Measurements from ENCODE around the gene NUP155.
A peak's percentile ranks its signal among the peaks of the same experiment; 100 is the strongest.
"Not testable (repeated sequence)": the region's sequence is repeated elsewhere in the genome, so short reads cannot be mapped to it uniquely, and the experiment has no call there.

Gene NUP155

GRCh38 chr5:37378066-37378465, 7.2 kb upstream of the NUP155 start:
- not testable (repeated sequence) for H3K4ac ChIP-seq (ENCODE audit: low read depth, low read length); H3K4me2 ChIP-seq (ENCODE audit: low read length); H3K9ac ChIP-seq (ENCODE audit: low read length); H3K27ac ChIP-seq (ENCODE audit: low read depth, low read length); H4K91ac ChIP-seq (ENCODE audit: low read depth, low read length); H2BK5ac ChIP-seq (ENCODE audit: low read depth, low read length, poor library complexity); H3K4me3 ChIP-seq (ENCODE audit: low read depth, low read length); H3K14ac ChIP-seq (ENCODE audit: low read length); H3K23ac ChIP-seq (ENCODE audit: low read length); H3K18ac ChIP-seq (ENCODE audit: low read length); H2BK120ac ChIP-seq (ENCODE audit: insufficient read depth, low read length, poor library complexity); H2AK5ac ChIP-seq (ENCODE audit: low read length); H2BK12ac ChIP-seq (ENCODE audit: low read length); H3K79me1 ChIP-seq (ENCODE audit: low read length); H3K4me1 ChIP-seq (ENCODE audit: control insufficient read depth in 1 of 2, insufficient read depth in 2 of 2, low read length in 2 of 2); H3K27me3 ChIP-seq (ENCODE audit: insufficient read depth, low read length); H3K36me3 ChIP-seq (ENCODE audit: control insufficient read depth in 1 of 2, insufficient read depth in 2 of 2, low read length in 2 of 2); H3K9me3 ChIP-seq (ENCODE audit: insufficient read depth, low read depth, low read length); H2AFZ ChIP-seq (ENCODE audit: insufficient read depth, low read length, poor library complexity); DNase-seq; H4K12ac ChIP-seq (ENCODE audit: low read depth, low read length); H3K79me2 ChIP-seq (ENCODE audit: control insufficient read depth, insufficient read depth, low read length, poor library complexity)
- WGBS (ENCODE audit: extremely low coverage, insufficient coverage, insufficient read length), result no CpG with 5 or more reads among the region's 12 CpGs
- peak overlapping the region; percentile 28 for H4K8ac ChIP-seq (ENCODE audit: low read depth, low read length)

GRCh38 chr5:37375091-37375490, 4.2 kb upstream of the NUP155 start:
- no peak overlapping the region for H3K23ac ChIP-seq (ENCODE audit: low read length)
- H3K4me2 ChIP-seq (ENCODE audit: low read length), result no peak overlapping the region
- H3K79me1 ChIP-seq (ENCODE audit: low read length), result peaks cover 2% of the 10 kb centered on the region
- WGBS (ENCODE audit: extremely low coverage, insufficient coverage, insufficient read length), result no CpG with 5 or more reads among the region's 3 CpGs
- H3K36me3 ChIP-seq (ENCODE audit: control insufficient read depth in 1 of 2, insufficient read depth in 2 of 2, low read length in 2 of 2), result no peaks in the 10 kb centered on the region
- H2AFZ ChIP-seq (ENCODE audit: insufficient read depth, low read length, poor library complexity), result no peak overlapping the region
- H3K4me1 ChIP-seq (ENCODE audit: control insufficient read depth in 1 of 2, insufficient read depth in 2 of 2, low read length in 2 of 2), result peaks cover 0 to 2% of the 10 kb centered on the region in 2 experiments
- no peaks in the 10 kb centered on the region for H3K9me3 ChIP-seq (ENCODE audit: insufficient read depth, low read depth, low read length)
- H2AK5ac ChIP-seq (ENCODE audit: low read length), result no peak overlapping the region
- H2BK120ac ChIP-seq (ENCODE audit: insufficient read depth, low read length, poor library complexity), result no peak overlapping the region
- no peaks in the 10 kb centered on the region for H3K27me3 ChIP-seq (ENCODE audit: insufficient read depth, low read length)
- H3K79me2 ChIP-seq (ENCODE audit: control insufficient read depth, insufficient read depth, low read length, poor library complexity), result peaks cover 3% of the 10 kb centered on the region
- no peak overlapping the region for H3K18ac ChIP-seq (ENCODE audit: low read length)
- no peak overlapping the region for H3K14ac ChIP-seq (ENCODE audit: low read length)
- H4K91ac ChIP-seq (ENCODE audit: low read depth, low read length), result no peak overlapping the region
- no peak overlapping the region for H3K4ac ChIP-seq (ENCODE audit: low read depth, low read length)
- no peak overlapping the region for H3K4me3 ChIP-seq (ENCODE audit: low read depth, low read length)
- no peak overlapping the region for H2BK12ac ChIP-seq (ENCODE audit: low read length)
- no peak overlapping the region for H4K12ac ChIP-seq (ENCODE audit: low read depth, low read length)
- no peak overlapping the region for H4K8ac ChIP-seq (ENCODE audit: low read depth, low read length)
- no peak for DNase-seq
- H3K27ac ChIP-seq (ENCODE audit: low read depth, low read length), result no peak overlapping the region
- H3K9ac ChIP-seq (ENCODE audit: low read length), result no peak overlapping the region
- no peak overlapping the region for H2BK5ac ChIP-seq (ENCODE audit: low read depth, low read length, poor library complexity)

GRCh38 chr5:37370550-37370863, 399 bp downstream of the NUP155 start:
- Histone ChIP-seq H2BK12ac (ENCODE audit: low read length) (no peak overlapping the region), H3K36me3 (ENCODE audit: control insufficient read depth in 1 of 2, insufficient read depth in 2 of 2, low read length in 2 of 2) (no peaks in the 10 kb centered on the region), H3K4me3 (ENCODE audit: low read depth, low read length) (peak overlapping the region; percentile 85), H3K18ac (ENCODE audit: low read length) (no peak overlapping the region), H2BK120ac (ENCODE audit: insufficient read depth, low read length, poor library complexity) (peak overlapping the region; percentile 58), H3K23ac (ENCODE audit: low read length) (no peak overlapping the region), H2BK5ac (ENCODE audit: low read depth, low read length, poor library complexity) (no peak overlapping the region), H3K27ac (ENCODE audit: low read depth, low read length) (peak overlapping the region; percentile 29), H3K14ac (ENCODE audit: low read length) (peak overlapping the region; percentile 38), H3K79me2 (ENCODE audit: control insufficient read depth, insufficient read depth, low read length, poor library complexity) (peaks cover 11% of the 10 kb centered on the region), H3K4me2 (ENCODE audit: low read length) (peak overlapping the region; percentile 71), H4K8ac (ENCODE audit: low read depth, low read length) (peak overlapping the region; percentile 85), H2AFZ (ENCODE audit: insufficient read depth, low read length, poor library complexity) (peak overlapping the region; percentile 61), H3K27me3 (ENCODE audit: insufficient read depth, low read length) (no peaks in the 10 kb centered on the region), H3K9me3 (ENCODE audit: insufficient read depth, low read depth, low read length) (no peaks in the 10 kb centered on the region), H4K12ac (ENCODE audit: low read depth, low read length) (peak overlapping the region; percentile 61), H2AK5ac (ENCODE audit: low read length) (no peak overlapping the region), H4K91ac (ENCODE audit: low read depth, low read length) (peak overlapping the region; percentile 53), H3K79me1 (ENCODE audit: low read length) (peaks cover 2% of the 10 kb centered on the region), H3K4ac (ENCODE audit: low read depth, low read length) (peak overlapping the region; percentile 24), H3K4me1 (ENCODE audit: control insufficient read depth in 1 of 2, insufficient read depth in 2 of 2, low read length in 2 of 2) (peaks cover 9 to 12% of the 10 kb centered on the region in 2 experiments), H3K9ac (ENCODE audit: low read length) (peak overlapping the region; percentile 60)
- no peak for DNase-seq
- WGBS (ENCODE audit: extremely low coverage, insufficient coverage, insufficient read length), result no CpG with 5 or more reads among the region's 7 CpGs

GRCh38 chr5:37355161-37355560, 15.7 kb downstream of the NUP155 start:
- Histone ChIP-seq H3K4ac (ENCODE audit: low read depth, low read length) (no peak overlapping the region), H3K27ac (ENCODE audit: low read depth, low read length) (no peak overlapping the region), H3K36me3 (ENCODE audit: control insufficient read depth in 1 of 2, insufficient read depth in 2 of 2, low read length in 2 of 2) (peaks cover 41% of the 10 kb centered on the region in 2 experiments), H3K18ac (ENCODE audit: low read length) (no peak overlapping the region), H2BK12ac (ENCODE audit: low read length) (no peak overlapping the region), H2AFZ (ENCODE audit: insufficient read depth, low read length, poor library complexity) (no peak overlapping the region), H3K79me2 (ENCODE audit: control insufficient read depth, insufficient read depth, low read length, poor library complexity) (no peaks in the 10 kb centered on the region), H2BK5ac (ENCODE audit: low read depth, low read length, poor library complexity) (no peak overlapping the region), H3K9ac (ENCODE audit: low read length) (no peak overlapping the region), H2AK5ac (ENCODE audit: low read length) (no peak overlapping the region), H2BK120ac (ENCODE audit: insufficient read depth, low read length, poor library complexity) (no peak overlapping the region), H3K9me3 (ENCODE audit: insufficient read depth, low read depth, low read length) (peaks cover 2% of the 10 kb centered on the region), H3K4me1 (ENCODE audit: control insufficient read depth in 1 of 2, insufficient read depth in 2 of 2, low read length in 2 of 2) (no peaks in the 10 kb centered on the region), H3K4me2 (ENCODE audit: low read length) (no peak overlapping the region), H3K79me1 (ENCODE audit: low read length) (no peaks in the 10 kb centered on the region), H3K27me3 (ENCODE audit: insufficient read depth, low read length) (no peaks in the 10 kb centered on the region), H4K8ac (ENCODE audit: low read depth, low read length) (no peak overlapping the region), H3K14ac (ENCODE audit: low read length) (no peak overlapping the region), H3K4me3 (ENCODE audit: low read depth, low read length) (no peak overlapping the region), H4K12ac (ENCODE audit: low read depth, low read length) (no peak overlapping the region), H3K23ac (ENCODE audit: low read length) (no peak overlapping the region), H4K91ac (ENCODE audit: low read depth, low read length) (no peak overlapping the region)
- 100% methylated on average over 1 of the region's 6 CpGs for WGBS (ENCODE audit: extremely low coverage, insufficient coverage, insufficient read length)
- DNase-seq, result peak; percentile 79 to 84
